Measurements from ENCODE around the gene CPEB3. TPM values are rescaled to one million over a fixed set of nuclear protein-coding genes. Genes with fewer than 3 reads are reported as not detected.

CPEB3 gene
- total RNA-seq, 1 experiment from 2014 or later, result 1.1 TPM

- intact Hi-C loops (cut with micrococcal nuclease; ENCODE audit: unreplicated experiment), result no loop called here
- BruUV-seq (replicated peaks), result no TSS peak
These were observed 176.8 kb downstream of the CPEB3 start for GRCh38 chr10:92113911-92114600.

DNA sequence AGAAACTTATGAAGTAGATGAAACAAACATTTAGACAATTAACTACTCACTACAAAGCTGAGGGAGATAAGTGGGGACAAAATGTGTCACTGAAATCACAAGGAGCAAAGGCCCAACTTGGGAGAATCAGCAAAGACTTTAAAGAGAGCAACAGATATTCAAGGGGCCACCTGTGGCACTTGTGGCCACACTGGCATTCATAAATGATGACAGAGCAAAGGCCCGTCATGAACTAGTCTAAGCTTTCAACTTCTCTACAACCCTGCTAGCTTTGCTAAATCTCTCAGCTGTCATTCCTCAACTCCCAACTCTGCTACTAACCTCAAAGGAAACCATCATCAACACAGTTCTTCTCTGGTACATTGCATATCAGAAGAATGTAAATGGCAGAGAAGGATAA is 178.4 kb downstream of the CPEB3 start:
- DNase-seq (ENCODE audit: low spot score), result no peak
- POLR2A ChIA-PET (ENCODE audit: low non-redundant PET), result no interaction called here
- Histone ChIP-seq H3K9me3 (ENCODE audit: low read depth, low read length, poor library complexity, severe bottlenecking) (no peaks in the 10 kb centered on the region), H3K36me3 (ENCODE audit: insufficient read depth, low read length, poor library complexity, severe bottlenecking) (no peaks in the 10 kb centered on the region), H3K27me3 (replicated peaks; ENCODE audit: insufficient read depth, low read depth, low read length, poor library complexity) (no peaks in the 10 kb centered on the region), H3K4me1 (ENCODE audit: insufficient read depth, low read length, poor library complexity, severe bottlenecking) (no peaks in the 10 kb centered on the region), H3K4me3 (ENCODE audit: low read depth, low read length, poor library complexity, severe bottlenecking) (no peak overlapping the region), H3K27ac (ENCODE audit: low read depth, low read length, poor library complexity, severe bottlenecking) (no peak overlapping the region)
- TF ChIP-seq, protein P1, sequence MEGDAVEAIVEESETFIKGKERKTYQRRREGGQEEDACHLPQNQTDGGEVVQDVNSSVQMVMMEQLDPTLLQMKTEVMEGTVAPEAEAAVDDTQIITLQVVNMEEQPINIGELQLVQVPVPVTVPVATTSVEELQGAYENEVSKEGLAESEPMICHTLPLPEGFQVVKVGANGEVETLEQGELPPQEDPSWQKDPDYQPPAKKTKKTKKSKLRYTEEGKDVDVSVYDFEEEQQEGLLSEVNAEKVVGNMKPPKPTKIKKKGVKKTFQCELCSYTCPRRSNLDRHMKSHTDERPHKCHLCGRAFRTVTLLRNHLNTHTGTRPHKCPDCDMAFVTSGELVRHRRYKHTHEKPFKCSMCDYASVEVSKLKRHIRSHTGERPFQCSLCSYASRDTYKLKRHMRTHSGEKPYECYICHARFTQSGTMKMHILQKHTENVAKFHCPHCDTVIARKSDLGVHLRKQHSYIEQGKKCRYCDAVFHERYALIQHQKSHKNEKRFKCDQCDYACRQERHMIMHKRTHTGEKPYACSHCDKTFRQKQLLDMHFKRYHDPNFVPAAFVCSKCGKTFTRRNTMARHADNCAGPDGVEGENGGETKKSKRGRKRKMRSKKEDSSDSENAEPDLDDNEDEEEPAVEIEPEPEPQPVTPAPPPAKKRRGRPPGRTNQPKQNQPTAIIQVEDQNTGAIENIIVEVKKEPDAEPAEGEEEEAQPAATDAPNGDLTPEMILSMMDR (conservative IDR thresholded peaks at IDR 0.05; ENCODE audit: low read depth, low read length), result no peak
- TF ChIP-seq EZH2 (IDR thresholded peaks at IDR 0.05; ENCODE audit: borderline replicate concordance, low read depth, low read length, poor library complexity, severe bottlenecking), result no peak
- intact Hi-C loops (cut with micrococcal nuclease; ENCODE audit: unreplicated experiment), result no loop called here
- BruUV-seq (replicated peaks), result no TSS peak
- CTCF ChIA-PET, result no interaction called here

More at GRCh38 chr10:92113911-92114600, 176.8 kb downstream of the CPEB3 start:
- no peak overlapping the region for H3K4me3 ChIP-seq (ENCODE audit: low read depth, low read length, poor library complexity, severe bottlenecking)
- no peak for TF ChIP-seq EZH2 (IDR thresholded peaks at IDR 0.05; ENCODE audit: borderline replicate concordance, low read depth, low read length, poor library complexity, severe bottlenecking)
- TF ChIP-seq, protein P1 (conservative IDR thresholded peaks at IDR 0.05; ENCODE audit: low read depth, low read length), result no peak
- no peak for DNase-seq (ENCODE audit: low spot score)
- H3K27ac ChIP-seq (ENCODE audit: low read depth, low read length, poor library complexity, severe bottlenecking), result no peak overlapping the region
- ChIA-PET POLR2A (ENCODE audit: low non-redundant PET) (no interaction called here), CTCF (no interaction called here)
- H3K36me3 ChIP-seq (ENCODE audit: insufficient read depth, low read length, poor library complexity, severe bottlenecking), result no peaks in the 10 kb centered on the region
- no peaks in the 10 kb centered on the region for H3K4me1 ChIP-seq (ENCODE audit: insufficient read depth, low read length, poor library complexity, severe bottlenecking)
- no peaks in the 10 kb centered on the region for H3K27me3 ChIP-seq (replicated peaks; ENCODE audit: insufficient read depth, low read depth, low read length, poor library complexity)
- H3K9me3 ChIP-seq (ENCODE audit: low read depth, low read length, poor library complexity, severe bottlenecking), result no peaks in the 10 kb centered on the region

GRCh38 chr10:92111336-92111939 is 179.4 kb downstream of the CPEB3 start:
- H3K9me3 ChIP-seq (ENCODE audit: low read depth, low read length, poor library complexity, severe bottlenecking), result no peaks in the 10 kb centered on the region
- DNase-seq (ENCODE audit: low spot score), result no peak
- H3K4me1 ChIP-seq (ENCODE audit: insufficient read depth, low read length, poor library complexity, severe bottlenecking), result no peaks in the 10 kb centered on the region
- no peak for TF ChIP-seq EZH2 (IDR thresholded peaks at IDR 0.05; ENCODE audit: borderline replicate concordance, low read depth, low read length, poor library complexity, severe bottlenecking)
- TF ChIP-seq, protein P1 (conservative IDR thresholded peaks at IDR 0.05; ENCODE audit: low read depth, low read length), result no peak
- ChIA-PET POLR2A (ENCODE audit: low non-redundant PET) (no interaction called here), CTCF (no interaction called here)
- no peak overlapping the region for H3K4me3 ChIP-seq (ENCODE audit: low read depth, low read length, poor library complexity, severe bottlenecking)
- no TSS peak for BruUV-seq (replicated peaks)
- H3K27me3 ChIP-seq (replicated peaks; ENCODE audit: insufficient read depth, low read depth, low read length, poor library complexity), result no peaks in the 10 kb centered on the region
- no peaks in the 10 kb centered on the region for H3K36me3 ChIP-seq (ENCODE audit: insufficient read depth, low read length, poor library complexity, severe bottlenecking)
- intact Hi-C loops (cut with micrococcal nuclease; ENCODE audit: unreplicated experiment), result no loop called here
- no peak overlapping the region for H3K27ac ChIP-seq (ENCODE audit: low read depth, low read length, poor library complexity, severe bottlenecking)
